Measurements from ENCODE around the gene TMBIM4.
"Not testable (repeated sequence)": the region's sequence is repeated elsewhere in the genome, so short reads cannot be mapped to it uniquely, and the experiment has no call there.

The TMBIM4 gene, protein sequence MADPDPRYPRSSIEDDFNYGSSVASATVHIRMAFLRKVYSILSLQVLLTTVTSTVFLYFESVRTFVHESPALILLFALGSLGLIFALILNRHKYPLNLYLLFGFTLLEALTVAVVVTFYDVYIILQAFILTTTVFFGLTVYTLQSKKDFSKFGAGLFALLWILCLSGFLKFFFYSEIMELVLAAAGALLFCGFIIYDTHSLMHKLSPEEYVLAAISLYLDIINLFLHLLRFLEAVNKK

DNA sequence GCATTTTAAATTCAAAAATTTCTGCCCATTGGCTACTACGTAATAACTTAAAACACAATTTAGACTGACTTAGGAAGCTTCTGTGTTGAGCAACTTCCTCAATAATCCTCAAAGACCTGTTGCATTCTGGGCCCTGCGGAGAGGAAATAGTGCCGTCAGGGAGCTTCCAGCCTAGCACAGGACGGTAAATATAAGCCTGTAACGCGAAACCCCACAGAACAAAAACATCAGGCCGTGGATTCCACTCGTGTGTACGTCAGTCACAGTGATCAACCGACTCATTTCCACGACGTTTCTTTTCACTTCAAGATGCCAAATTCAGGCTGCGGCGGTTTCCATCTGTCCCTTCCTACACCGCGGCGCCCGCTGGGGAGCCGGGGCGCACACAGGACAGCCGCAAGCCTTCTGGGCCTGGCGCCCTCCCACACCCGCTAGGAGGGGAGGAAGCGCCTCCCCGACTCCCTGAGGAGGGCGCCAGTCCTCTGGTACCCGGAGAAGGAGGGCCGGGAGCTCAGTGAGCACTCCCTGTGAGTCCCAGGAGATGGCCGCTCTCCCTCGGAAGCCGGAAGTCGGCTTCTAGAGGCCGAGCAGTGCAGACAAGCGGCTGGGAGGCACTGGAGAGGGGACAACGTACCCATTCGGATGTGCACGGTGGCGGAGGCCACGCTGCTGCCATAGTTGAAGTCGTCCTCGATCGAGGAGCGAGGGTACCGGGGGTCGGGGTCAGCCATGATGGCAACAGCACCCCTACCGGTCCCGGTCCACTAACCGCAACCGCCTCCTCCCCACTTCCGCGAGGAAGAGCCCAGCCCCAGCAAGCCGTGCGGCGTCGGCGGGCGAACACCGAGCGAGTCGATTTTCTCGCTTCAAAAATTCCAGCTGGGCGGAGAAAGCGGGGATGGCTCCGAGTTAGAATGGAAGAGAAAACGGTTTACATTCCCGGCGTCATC, at the start of gene TMBIM4:
TMBIM4 (minus strand) TSS at position 776 of the 950 bp plus-strand sequence; CDS start at position 731, 45 bp downstream.
- DNase-seq (ENCODE audit: low spot score) = peak; percentile 94

DNA sequence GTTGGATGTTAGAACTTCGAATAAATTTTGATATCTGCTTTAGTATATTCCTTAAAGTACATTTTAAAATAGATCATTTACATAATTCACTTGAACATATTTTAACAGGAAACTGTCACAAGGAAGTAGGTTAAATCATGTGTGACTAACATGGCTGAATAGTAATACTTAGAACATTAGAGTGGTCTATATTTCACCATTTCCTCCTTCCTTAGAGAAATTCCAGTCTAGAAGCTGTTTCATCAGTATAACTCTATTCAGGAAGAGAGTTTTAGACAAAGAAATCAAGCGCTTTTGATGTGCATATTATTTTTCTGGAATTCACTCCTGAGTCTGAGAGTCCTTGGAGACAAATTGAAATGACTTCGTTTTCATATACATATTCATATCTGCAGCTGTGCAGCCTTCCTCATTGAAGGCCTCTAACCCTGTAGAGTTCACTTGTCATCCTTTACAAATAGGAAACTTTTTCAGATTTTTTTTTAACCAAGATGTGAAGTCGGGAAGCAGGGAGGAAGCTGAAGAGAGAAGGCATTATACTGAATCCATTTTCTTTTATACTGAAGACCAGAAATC, 47.6 kb upstream of the TMBIM4 start:
- peak; percentile 60 for DNase-seq (ENCODE audit: low spot score)

DNA sequence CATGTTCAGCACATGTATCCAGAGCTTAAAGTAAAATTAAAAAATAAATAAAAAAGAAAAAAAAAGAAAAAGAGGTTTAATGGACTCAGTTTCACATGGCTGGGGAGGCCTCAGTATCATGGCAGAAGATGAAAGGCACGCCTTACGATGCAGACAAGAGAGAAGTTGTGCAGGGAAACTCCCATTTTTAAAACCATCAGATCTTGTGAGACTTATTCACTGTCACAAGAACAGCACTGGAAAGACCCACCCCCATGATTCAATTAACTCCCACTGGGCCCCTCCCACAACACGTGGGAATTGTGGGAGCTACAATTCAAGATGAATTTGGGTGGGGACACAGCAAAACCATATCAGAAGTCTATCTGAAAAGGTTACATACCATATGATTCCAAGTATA, 43.2 kb upstream of the TMBIM4 start:
- DNase-seq (ENCODE audit: low spot score) = not testable (repeated sequence)

DNA sequence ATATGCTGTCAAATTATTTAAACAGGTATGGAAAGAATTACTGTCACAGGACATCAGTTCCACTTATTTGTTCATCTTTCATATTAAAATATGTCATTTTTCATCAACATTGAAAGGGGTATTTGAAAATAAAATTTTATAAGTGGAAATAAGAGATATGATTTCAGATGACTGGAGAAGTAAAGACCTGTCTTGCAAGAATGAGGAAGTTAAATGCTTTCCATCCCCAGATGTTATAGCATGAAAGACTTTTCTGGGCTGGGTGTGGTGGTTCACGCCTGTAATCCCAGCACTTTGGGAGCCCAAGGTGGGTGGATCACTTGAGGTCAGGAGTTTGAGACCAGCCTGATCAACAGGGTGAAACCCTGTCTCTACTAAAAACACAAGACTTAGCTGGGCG, 41.8 kb upstream of the TMBIM4 start:
- DNase-seq (ENCODE audit: low spot score) = not testable (repeated sequence)

DNA sequence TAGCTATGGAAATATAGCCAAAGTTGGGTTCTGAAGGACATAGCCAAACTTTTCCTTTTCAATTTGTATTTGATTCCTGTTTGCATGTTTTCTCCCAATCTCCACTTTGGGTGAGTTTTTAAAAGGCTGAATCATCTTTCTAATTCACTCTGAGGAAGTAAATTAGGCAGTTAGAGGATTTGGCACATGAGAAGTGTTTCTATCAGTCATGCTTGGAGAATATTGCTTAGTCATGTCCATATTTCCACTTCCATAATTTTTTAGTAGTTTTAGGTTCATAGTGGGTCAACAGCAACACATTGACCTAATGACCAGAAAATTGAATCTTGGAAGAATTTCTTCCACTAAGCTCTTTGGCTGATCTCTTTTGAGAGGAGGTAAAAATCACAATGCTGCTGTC, 41.0 kb upstream of the TMBIM4 start:
- DNase-seq (ENCODE audit: low spot score) = no peak

DNA sequence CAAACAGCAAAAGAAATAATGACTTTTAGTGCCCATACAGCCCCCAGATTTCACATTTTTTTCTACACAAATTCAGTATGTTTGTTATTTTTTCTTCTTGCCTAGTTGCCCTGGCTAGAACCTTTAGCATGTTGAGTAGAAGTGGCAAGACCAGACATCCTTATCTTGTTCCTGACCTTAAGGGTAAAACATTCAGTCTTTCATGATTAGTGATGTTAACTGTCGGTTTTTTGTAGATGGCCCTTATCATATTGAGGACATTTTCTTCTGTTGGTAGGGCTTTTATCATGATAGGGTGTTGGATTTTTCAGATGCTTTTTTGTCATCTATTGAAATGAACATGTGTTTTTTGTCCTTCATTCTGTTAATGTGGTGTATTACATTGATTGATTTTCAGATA, 36.3 kb upstream of the TMBIM4 start:
- DNase-seq (ENCODE audit: low spot score) = no peak

DNA sequence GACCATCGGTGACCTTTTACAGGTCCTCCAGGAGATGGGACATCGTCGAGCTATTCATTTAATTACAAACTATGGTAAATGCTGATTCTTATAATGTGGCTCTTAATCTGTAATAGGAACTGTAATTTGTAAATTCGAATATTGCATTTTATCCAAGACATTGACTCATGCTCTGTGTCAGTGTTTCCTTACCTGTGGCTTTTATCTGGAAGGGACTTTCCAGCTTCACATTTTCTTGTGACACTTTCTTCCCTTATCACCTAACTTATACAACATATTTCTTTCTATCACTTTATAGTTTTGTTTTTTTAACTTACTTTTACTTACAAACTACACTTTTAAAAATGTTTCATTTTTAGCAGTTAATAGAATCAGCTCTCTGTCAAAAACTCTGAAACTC, 34.0 kb upstream of the TMBIM4 start:
- peak; percentile 32 for DNase-seq (ENCODE audit: low spot score)

DNA sequence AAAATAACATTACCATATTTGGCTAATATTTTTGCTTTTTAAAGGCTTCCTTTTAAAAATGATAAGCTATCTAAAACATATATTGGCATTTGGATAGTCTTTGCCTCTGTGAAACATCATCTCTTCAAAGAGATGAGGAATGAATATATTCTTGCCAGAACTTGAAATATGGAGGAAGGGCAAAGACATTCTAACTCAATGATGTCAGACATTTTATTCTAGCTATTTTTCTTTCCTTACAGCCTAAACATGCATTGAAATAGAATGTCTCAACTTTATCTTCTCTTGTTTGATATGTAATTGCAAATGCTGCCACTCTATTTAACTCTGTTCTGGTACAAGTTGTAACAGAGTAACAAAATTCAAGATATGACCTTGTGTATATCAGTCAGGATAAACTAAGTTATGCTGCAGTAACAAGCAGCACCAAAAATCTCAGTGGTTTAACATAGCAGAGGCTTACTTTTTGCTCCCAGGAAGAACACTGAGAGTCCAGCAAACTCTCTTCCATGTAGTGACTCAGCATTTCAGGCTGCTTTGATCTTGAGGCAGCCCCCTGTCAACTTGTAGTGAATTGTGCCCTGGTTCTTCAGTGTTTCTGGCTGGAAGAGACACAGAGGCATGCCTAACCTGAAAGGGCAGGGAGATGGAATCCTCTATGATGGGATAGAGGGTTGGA, 30.2 kb upstream of the TMBIM4 start:
- no peak for DNase-seq (ENCODE audit: low spot score)

DNA sequence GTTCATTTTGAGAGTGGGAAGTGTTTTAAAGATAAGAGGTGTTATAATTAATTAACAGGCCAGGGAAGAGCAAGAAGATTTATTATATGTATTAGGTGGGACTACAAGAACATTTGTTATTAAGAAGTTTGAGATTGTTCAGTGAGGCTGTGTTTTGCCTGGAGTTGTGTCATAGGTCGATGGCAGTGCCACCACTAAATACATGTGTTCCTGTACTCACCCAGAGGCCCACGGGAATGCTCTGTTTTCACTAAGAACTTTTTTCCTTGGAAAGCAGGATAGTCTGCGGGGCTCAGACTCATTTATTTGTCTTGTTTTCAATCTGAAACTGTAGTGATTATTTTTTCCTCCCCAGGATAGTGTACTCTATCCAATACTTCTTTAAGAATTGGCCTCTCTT, 29.3 kb upstream of the TMBIM4 start:
- DNase-seq (ENCODE audit: low spot score) = no peak

DNA sequence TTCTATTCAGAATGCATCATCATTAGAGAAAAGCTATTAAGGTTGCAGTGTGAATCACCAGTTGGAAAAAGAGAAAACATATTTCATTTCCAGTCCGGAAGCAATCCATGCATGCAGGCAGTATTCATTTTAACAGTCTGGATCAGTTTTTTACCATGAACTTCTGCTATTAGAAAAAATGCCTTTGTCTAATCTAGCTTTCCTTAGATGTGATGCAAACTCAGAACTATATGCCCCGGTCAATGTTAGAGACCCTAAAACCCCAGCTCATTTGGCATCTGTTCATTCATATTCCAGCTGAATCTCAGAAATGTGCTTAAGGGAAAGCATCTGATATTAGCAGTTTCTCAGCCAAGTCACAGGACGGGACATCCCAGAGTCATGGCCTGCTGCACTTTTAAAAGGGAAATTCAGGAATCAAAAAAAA, 27.7 kb upstream of the TMBIM4 start:
- DNase-seq (ENCODE audit: low spot score) = no peak

DNA sequence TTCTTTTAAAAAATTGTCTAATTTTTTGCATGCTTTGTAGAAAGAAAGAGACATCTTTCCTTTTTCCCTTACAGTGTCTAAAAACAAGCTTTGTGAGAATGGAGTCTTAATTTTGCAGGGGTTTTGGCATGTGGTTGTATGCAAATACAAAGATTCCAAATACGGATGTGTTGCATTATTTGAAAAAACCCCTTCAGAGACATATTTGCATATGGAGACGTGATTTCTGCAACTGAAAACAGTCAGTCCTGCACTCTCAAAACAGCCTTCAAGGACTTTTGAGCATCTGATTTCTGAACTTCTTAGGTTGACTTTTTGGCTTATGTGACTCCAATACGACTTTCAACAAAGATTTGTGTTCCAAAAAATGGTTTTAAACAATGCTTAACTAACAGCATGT, 27.0 kb upstream of the TMBIM4 start:
- DNase-seq (ENCODE audit: low spot score) = no peak

DNA sequence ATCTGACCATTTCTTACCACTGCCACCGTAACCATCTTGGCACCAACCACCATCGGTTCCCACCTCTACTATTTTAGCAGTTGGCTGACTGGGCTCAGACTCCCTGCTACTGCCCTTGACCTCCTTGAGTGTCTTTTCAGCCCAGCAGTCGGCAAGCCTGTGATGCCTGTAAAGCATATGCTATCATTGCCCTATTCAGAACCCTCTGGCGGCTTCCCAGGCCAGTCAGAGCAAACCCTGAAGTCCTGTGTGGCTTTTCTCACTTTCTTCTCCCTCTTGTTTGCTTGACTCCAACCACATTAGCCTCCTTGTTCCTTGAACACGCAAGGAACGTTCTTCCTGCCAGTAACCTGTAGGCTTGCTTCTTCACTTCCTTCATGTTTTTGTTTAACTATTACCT, 25.4 kb upstream of the TMBIM4 start:
- no peak for DNase-seq (ENCODE audit: low spot score)

DNA sequence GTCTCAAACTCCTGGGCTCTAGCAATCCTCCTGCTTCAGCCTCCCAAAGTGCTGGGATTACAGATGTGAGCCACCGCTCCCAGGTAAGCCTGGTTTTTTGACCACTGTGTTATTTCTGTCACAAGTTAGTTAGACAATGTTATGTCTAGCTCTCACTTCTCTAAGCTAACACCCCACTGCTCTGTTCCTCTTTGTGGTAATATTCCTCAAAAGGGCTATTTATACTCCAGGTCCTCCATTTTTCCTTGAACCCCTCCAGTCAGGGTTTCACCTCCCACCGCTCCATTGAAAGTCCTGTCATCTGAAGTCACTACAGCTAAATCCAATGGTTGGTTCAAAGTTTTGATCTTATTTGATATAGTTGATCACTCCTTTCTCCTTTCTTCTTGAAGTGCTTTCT, 24.3 kb upstream of the TMBIM4 start:
- no peak for DNase-seq (ENCODE audit: low spot score)

DNA sequence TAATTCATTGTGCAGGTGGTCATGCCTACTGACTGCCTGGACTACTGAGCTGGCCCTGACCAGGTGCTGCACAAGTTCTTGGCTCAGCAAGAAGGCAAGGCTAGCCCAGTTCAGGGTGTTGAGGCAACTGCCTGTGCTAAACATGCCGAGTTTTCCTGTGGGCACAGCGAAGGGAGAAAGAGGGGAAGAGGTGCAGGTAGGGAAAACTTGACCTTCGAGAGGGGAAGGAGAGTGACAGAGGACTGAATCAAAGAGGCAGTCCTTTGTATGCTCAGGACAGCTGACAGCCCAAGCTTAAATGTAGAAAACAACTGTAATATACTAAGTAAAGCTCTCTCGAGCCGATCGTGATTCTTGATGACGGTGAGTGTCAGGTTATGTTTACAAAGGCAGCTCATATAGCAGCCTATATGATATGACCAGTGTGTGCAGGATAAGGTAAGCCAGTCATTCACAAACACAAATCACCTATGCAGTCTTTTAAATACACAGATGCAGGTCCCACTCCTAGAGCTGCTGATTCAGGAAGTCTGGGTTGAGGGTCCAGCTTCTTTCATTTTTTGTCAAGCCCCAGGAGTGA, 21.8 kb upstream of the TMBIM4 start:
- DNase-seq (ENCODE audit: low spot score) = no peak

DNA sequence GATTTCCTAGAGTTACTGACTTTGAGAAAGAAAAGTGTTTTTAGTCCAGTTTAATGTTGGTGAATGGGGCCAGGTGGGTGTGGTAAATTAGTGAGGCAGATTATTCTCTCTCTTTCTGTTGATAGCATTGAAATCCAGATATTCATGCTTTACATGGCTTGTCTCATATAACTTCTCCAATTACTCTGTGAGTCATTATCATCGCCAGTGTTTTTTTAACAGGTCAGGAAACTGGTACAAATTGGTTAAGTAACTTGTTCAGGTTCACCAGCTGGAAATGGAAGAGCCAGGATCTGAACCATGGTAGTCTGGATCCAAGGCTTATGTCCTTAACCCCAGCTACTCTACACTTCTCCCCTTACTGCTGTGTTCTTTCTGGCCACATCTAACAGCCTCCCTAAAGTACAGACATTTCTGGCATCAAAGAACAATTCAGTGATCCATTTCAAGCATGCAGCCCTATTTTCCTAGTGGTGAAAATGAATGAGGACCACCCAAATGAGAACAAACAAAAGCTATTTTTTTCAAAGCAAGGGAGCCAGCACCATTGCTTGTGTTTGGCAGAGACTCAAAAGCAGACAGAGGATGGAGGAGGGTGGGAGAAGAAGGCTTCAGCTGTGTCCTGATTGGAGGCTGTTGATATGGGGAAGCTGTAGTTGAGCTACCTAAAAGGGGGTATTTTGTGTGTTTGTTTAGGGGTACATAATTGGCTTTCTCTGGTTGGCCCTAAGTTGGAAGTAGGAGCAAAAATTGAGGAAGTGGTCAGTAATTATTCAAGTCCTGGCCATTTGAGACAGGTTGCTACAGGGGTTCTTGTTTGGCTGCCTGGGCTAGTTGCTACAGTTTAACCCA, 20.9 kb upstream of the TMBIM4 start:
- no peak for DNase-seq (ENCODE audit: low spot score)

DNA sequence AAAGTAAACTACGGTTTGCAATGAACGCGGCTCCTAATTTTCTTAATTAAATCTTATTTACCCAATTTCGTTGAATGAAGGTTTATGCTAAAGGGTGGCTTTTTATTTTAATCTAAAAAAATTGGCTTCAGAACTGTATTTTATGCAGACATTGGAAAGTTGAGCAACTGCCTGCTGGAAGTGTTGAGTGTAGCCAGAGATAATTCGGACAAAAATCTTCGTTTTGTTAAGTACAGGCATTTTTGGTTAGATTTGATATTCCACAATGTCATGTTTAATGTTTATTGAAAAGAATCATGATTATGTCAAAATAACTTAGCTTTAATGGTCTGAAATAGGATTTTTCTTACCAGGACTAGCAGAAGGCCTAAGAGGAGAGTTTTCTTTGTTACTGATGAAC, 20.1 kb upstream of the TMBIM4 start:
- no peak for DNase-seq (ENCODE audit: low spot score)

DNA sequence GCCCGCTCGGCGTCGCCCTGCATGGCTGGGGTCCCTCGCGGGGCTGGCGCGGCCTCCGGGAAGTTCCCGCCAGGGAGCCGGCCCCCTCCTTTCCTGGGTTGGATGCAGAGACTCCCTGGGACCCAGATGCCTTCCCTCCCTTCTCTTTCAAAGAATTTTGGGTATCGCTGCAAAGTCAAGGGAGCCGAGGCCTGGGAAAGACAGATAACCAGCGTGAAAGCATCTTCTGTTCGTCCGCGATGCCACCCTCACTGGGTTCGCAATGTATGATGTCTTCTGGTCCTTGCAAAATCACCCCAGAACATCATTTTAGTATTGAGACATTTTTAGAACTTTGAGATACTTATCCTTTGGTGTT, 19.7 kb upstream of the TMBIM4 start:
- no peak for DNase-seq (ENCODE audit: low spot score)

DNA sequence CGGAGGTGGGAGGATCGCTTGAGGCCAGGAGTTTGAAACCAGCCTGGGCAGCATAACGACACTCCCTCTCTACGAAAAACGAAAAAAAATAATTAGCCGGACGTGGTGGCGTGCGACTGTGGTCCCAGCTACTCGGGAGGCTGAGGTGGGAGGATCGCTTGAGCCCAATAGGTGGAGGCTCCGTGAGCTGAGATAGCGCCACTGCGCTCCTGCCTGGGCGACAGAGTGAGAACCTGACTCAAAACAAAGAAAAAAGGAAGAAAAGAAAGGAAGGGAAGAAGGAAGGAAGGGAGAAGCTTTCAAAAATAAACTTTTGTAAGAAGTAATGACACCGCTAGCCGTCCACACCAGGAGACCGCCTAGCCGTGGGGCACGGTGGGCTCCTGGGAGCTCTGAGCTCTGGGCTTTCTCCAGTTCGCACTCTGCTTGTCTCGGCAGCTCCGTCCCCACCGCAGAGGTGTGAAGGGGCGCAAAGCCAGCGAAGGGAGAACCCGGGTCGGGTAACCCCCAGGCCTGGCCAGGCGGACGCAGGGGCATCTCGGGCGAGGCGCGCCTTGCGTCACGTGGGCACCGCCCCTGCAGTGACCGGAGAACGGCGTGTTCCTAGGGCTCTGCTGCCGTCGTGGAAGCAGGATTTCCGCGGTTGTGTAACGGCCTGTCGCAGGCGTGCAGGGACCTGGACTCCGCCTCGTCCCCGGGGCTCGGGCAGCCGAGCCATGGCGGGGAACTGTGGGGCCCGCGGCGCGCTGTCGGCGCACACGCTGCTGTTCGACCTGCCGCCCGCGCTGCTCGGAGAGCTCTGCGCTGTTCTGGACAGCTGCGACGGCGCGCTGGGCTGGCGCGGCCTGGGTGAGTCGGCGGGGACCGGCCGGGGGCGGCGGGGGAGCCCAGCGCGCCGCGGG, 19.0 kb upstream of the TMBIM4 start, which contains the start of gene IRAK3:
IRAK3 (plus strand) TSS at position 631 of the 902 bp plus-strand sequence; CDS start at position 717, 86 bp downstream.
- DNase-seq (ENCODE audit: low spot score) = peak; percentile 22

DNA sequence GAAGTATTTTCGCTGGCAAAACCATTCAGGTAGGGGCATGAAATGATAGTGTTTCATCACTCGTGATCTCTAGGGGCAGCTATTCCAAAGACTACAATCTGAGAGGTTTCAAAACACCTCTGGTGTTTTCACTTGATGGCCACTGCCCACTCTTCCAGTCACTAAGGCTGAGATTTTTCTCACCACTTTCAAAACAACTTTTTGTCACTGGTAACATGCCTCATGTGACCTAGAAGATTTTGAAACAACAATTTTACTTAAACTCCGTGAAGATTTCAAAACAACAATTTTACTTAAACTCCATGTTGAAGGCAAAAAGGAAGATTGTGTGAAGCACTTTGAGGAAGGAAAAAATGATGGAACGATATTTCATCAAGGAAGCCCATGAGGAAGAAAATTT, 18.0 kb upstream of the TMBIM4 start:
- DNase-seq (ENCODE audit: low spot score) = no peak

DNA sequence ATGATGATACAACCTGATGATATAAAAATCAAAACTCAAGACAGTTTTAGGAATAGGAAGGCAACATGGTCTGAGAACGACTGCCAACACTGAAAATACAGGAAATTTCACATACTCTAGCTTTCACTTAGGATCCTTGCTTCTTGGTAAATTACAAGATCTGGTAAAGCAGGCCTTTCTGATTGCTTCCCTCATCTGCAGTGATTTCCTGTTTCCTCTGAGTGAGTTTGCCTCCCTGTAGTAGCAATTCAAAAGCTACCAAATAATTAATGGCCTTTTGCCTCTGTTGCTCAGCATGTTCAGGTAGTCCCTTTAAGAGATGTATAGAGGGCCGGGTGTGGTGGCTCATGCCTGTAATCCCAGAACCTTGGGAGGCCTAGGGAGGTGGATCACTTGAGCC, 17.2 kb upstream of the TMBIM4 start:
- peak; percentile 30 for DNase-seq (ENCODE audit: low spot score)

Data from kidney tubule cell (primary cell).